Mammary epithelial cell (primary cell): ENCODE measurements around the gene NRTN.

Source experiments
- CTCF ChIP-seq, 2 donors: IDR thresholded peaks in 1 of 2; conservative IDR thresholded peaks in 1 of 2; 2 replicates each; pipeline ENCODE4 v1.5.1; 2011 to 2012; ENCODE audit warnings: inconsistent platforms in 2 of 2, low read length in 2 of 2, mild to moderate bottlenecking in 2 of 2, control low read depth in 1 of 2, low read depth in 1 of 2; ENCODE audit not compliant: insufficient read depth in 1 of 2; ENCODE audit errors: extremely low read depth in 1 of 2
- EZH2 ChIP-seq: IDR thresholded peaks from 2 replicates; pipeline ENCODE4 v1.6.1; 2012; ENCODE audit warnings: low read length, inconsistent platforms, borderline replicate concordance

GRCh38 chr19:5799247-5800241 is 5.3 kb upstream of the NRTN start:
- TF ChIP-seq CTCF (conservative IDR thresholded peaks at IDR 0.05 in 1 of 2, IDR thresholded peaks at IDR 0.05 in 1 of 2; ENCODE audit: extremely low read depth in 1 of 2, insufficient read depth in 1 of 2, low read depth in 1 of 2, low read length in 2 of 2) (no peak), EZH2 (no peak)
